ENCODE measurements around the gene MAML2.
"Not testable (repeated sequence)": the region's sequence is repeated elsewhere in the genome, so short reads cannot be mapped to it uniquely, and the experiment has no call there.

GRCh38 chr11:96285985-96286384, 57.0 kb downstream of the MAML2 start:
- not testable (repeated sequence) for TF ChIP-seq CTCF (IDR thresholded peaks at IDR 0.05; ENCODE audit: poor library complexity); EZH2 (IDR thresholded peaks at IDR 0.05; ENCODE audit: borderline replicate concordance)

Measured in hepatocyte (in vitro differentiated cells).